ENCODE data around the gene ZBTB38. TPM values are rescaled to one million over a fixed set of nuclear protein-coding genes. Genes with fewer than 3 reads are reported as not detected.

Gene ZBTB38
- total RNA-seq, 5 donors from 2014 or later (not counting 1 experiment from before 2014, with no cell fraction given): 38.7 to 72.3 (median 58.2) TPM

DNA sequence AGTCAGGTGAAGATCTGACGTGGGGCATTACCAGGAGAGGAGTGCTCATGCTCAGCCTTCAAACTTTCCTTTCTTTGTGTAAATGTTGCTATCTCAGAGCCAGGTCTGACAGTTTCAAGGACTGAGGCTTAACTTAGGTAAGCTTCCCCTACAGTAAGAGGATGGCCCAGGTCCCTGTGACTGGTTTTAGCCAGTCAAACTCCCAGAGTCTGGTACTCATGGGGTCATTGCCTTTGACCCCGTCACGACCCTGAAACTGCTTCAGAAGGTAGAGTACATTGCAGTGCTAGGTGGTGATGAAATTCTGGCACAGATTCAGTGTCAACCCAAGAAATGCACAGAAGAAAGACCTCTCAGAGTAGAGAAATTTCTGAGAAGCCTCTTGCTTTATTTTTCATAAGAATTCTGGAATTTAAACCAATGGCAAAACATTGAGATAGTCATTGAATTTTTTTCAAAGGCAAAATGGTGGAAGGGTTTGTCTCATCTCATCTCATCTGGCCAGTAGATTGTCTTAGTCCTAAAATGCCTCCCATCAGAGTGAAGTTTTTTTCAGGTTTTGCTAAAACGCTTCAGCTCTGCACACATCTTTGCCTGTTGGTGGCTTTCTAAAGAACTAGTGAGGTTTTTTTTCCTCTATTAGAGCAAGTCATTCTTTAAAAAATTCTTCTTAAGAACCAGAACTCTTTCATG is 23.1 kb downstream of the ZBTB38 start:
- Histone ChIP-seq H3K27ac (ENCODE audit: low read length) (no peak overlapping the region), H3K9me3 (no peaks in the 10 kb centered on the region), H3K36me3 (ENCODE audit: control insufficient read depth in 2 of 2, extremely low read depth in 1 of 2, insufficient read depth in 1 of 2, low read length in 1 of 2) (no peaks in the 10 kb centered on the region), H3K4me3 (ENCODE audit: control insufficient read depth in 1 of 2, extremely low read depth in 1 of 2, low read length in 1 of 2) (no peak overlapping the region), H3K4me1 (ENCODE audit: control insufficient read depth in 1 of 2, extremely low read depth in 1 of 2, insufficient read depth in 2 of 2, low read length in 2 of 2) (no peaks in the 10 kb centered on the region), H3K27me3 (replicated peaks in 1 of 2; ENCODE audit: control insufficient read depth in 2 of 2, extremely low read depth in 1 of 2, insufficient read depth in 2 of 2, low read length in 1 of 2) (no peaks in the 10 kb centered on the region)
- ATAC-seq (replicated peaks in 1 of 4) (no peak), DNase-seq (no peak)
- Mint-ChIP-seq H3K4me1 (peaks cover 0 to 14% (median 14%) of the 10 kb centered on the region in 3 donors), H3K9me3 (peaks cover 0 to 3% (median 2%) of the 10 kb centered on the region in 3 donors), H3K27me3 (no peaks in the 10 kb centered on the region), H3K36me3 (peaks cover 4% of the 10 kb centered on the region), H3K27ac (peak overlapping the region in 1 of 2 donors; percentile 37), H3K4me3 (no peak overlapping the region)
- 90% methylated on average over 2 of the region's 4 CpGs for WGBS (ENCODE audit: insufficient coverage)
- ChIA-PET CTCF (no interaction called here), POLR2A (no interaction called here)

DNA sequence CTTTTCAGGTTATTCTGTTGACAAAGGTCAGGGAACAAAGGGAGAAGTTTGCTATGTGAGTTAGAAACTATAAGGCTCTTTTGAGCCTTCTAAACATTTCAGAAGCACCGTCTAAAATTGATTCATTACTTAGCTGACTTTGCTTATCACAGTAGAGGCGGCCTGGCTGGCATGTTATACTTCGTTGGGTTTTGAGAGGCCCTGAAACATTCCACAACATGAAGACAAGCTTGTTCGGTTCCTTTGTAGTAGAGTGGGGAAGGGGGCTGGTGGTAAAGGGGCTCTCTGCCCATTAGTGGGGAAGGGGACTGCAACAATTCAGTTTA is 23.6 kb downstream of the ZBTB38 start:
- ATAC-seq (replicated peaks in 1 of 4) (no peak), DNase-seq (no peak)
- Histone ChIP-seq H3K4me3 (ENCODE audit: control insufficient read depth in 1 of 2, extremely low read depth in 1 of 2, low read length in 1 of 2) (no peak overlapping the region), H3K27ac (ENCODE audit: low read length) (no peak overlapping the region), H3K4me1 (ENCODE audit: control insufficient read depth in 1 of 2, extremely low read depth in 1 of 2, insufficient read depth in 2 of 2, low read length in 2 of 2) (no peaks in the 10 kb centered on the region), H3K36me3 (ENCODE audit: control insufficient read depth in 2 of 2, extremely low read depth in 1 of 2, insufficient read depth in 1 of 2, low read length in 1 of 2) (no peaks in the 10 kb centered on the region), H3K27me3 (replicated peaks in 1 of 2; ENCODE audit: control insufficient read depth in 2 of 2, extremely low read depth in 1 of 2, insufficient read depth in 2 of 2, low read length in 1 of 2) (no peaks in the 10 kb centered on the region), H3K9me3 (no peaks in the 10 kb centered on the region)
- peaks cover 0 to 8% (median 5%) of the 10 kb centered on the region in 3 donors for H3K9me3 Mint-ChIP-seq
- H3K4me3 Mint-ChIP-seq: no peak overlapping the region
- H3K36me3 Mint-ChIP-seq: peaks cover 8% of the 10 kb centered on the region
- peaks cover 0 to 14% (median 14%) of the 10 kb centered on the region in 3 donors for H3K4me1 Mint-ChIP-seq
- CTCF ChIA-PET: no interaction called here
- H3K27ac Mint-ChIP-seq: peak overlapping the region in 1 of 2 donors; percentile 37
- POLR2A ChIA-PET: no interaction called here
- H3K27me3 Mint-ChIP-seq: no peaks in the 10 kb centered on the region
- WGBS (ENCODE audit: insufficient coverage): 94% methylated on average over 2 of the region's 4 CpGs

DNA sequence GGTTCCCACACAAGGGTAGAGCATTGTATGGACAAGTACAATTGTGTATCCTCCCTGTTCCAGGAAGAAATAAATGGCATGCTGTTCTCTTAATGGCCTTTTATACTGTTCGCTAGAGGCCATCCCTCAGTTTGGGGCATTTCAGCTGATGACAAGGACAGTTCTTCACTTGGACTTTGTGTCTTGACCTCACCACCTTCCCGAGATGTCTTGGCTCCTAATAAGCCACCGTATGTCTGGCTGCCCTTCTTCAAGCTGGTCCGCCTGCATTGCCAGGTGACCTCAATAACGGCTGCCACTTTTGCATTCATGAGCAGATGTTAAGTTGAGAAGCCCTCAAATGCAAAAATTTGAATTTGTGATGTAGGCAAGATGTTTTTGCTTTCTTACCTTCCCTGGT is 24.1 kb downstream of the ZBTB38 start:
- H3K9me3 Mint-ChIP-seq: peaks cover 0 to 13% (median 5%) of the 10 kb centered on the region in 3 donors
- Histone ChIP-seq H3K36me3 (ENCODE audit: control insufficient read depth in 2 of 2, extremely low read depth in 1 of 2, insufficient read depth in 1 of 2, low read length in 1 of 2) (no peaks in the 10 kb centered on the region), H3K4me1 (ENCODE audit: control insufficient read depth in 1 of 2, extremely low read depth in 1 of 2, insufficient read depth in 2 of 2, low read length in 2 of 2) (no peaks in the 10 kb centered on the region), H3K27ac (ENCODE audit: low read length) (no peak overlapping the region), H3K27me3 (replicated peaks in 1 of 2; ENCODE audit: control insufficient read depth in 2 of 2, extremely low read depth in 1 of 2, insufficient read depth in 2 of 2, low read length in 1 of 2) (no peaks in the 10 kb centered on the region), H3K4me3 (ENCODE audit: control insufficient read depth in 1 of 2, extremely low read depth in 1 of 2, low read length in 1 of 2) (no peak overlapping the region), H3K9me3 (no peaks in the 10 kb centered on the region)
- DNase-seq (no peak), ATAC-seq (replicated peaks in 1 of 4) (no peak)
- peaks cover 0 to 14% (median 14%) of the 10 kb centered on the region in 3 donors for H3K4me1 Mint-ChIP-seq
- CTCF ChIA-PET: interaction anchor here in 1 of 2 donors (0.5 kb wide), 1 partner anchor 50 kb away, joined by 3 read pairs; no protein-coding TSS in a partner anchor
- POLR2A ChIA-PET: no interaction called here
- peaks cover 13% of the 10 kb centered on the region for H3K36me3 Mint-ChIP-seq
- no peaks in the 10 kb centered on the region for H3K27me3 Mint-ChIP-seq
- no peak overlapping the region for H3K27ac Mint-ChIP-seq
- 100% methylated on average over 4 of the region's 5 CpGs for WGBS (ENCODE audit: insufficient coverage)
- no peak overlapping the region for H3K4me3 Mint-ChIP-seq

DNA sequence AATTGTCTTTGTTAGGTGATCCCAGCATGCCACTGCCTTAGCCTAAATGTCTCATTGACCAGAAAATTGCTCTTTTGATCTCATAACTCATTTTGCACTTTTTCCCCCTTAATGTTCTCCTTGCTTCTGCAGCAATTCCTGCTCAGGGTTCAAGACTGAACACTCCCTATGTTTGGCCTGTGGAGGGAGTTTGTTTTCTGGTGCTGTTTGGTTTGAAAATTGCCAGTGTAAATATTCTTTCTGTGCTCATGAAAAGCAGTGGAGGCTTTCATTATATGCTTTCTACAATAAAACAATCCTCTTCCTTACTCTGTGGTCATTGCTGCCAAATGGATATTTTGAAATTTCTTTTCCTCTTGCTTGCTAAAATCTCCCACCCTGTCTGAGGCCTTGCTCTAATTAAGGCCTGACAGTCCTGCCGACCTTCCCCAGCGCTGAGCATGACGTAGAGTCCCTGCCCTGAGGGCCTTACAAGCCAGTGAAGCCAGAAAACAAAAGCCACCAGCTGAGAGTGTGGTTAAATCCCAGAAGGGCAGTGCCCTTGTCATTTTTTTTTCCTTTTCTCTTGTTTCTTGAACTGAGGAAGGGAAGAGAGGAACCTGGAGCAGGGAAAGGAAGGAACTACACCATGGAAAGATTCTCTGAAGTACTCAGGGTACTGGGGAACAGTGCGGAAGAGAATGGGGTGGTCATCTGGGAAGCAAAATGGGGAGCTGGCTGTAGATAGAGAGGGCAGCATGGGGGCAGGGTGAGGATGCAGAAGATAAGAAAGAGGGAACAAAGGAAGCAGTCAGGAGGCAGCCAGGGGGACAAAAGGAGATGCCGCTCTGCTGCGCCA is 24.8 kb downstream of the ZBTB38 start:
- Mint-ChIP-seq H3K4me1 (peaks cover 0 to 14% (median 13%) of the 10 kb centered on the region in 3 donors), H3K9me3 (peaks cover 0 to 13% (median 5%) of the 10 kb centered on the region in 3 donors), H3K4me3 (no peak overlapping the region), H3K36me3 (peaks cover 13% of the 10 kb centered on the region), H3K27me3 (no peaks in the 10 kb centered on the region), H3K27ac (no peak overlapping the region)
- 96% methylated on average over 6 of the region's 6 CpGs for WGBS (ENCODE audit: insufficient coverage)
- Histone ChIP-seq H3K27me3 (replicated peaks in 1 of 2; ENCODE audit: control insufficient read depth in 2 of 2, extremely low read depth in 1 of 2, insufficient read depth in 2 of 2, low read length in 1 of 2) (no peaks in the 10 kb centered on the region), H3K4me3 (ENCODE audit: control insufficient read depth in 1 of 2, extremely low read depth in 1 of 2, low read length in 1 of 2) (no peak overlapping the region), H3K9me3 (no peaks in the 10 kb centered on the region), H3K4me1 (ENCODE audit: control insufficient read depth in 1 of 2, extremely low read depth in 1 of 2, insufficient read depth in 2 of 2, low read length in 2 of 2) (no peaks in the 10 kb centered on the region), H3K27ac (ENCODE audit: low read length) (no peak overlapping the region), H3K36me3 (ENCODE audit: control insufficient read depth in 2 of 2, extremely low read depth in 1 of 2, insufficient read depth in 1 of 2, low read length in 1 of 2) (no peaks in the 10 kb centered on the region)
- CTCF ChIA-PET: interaction anchor here in 1 of 2 donors (0.5 kb wide), 1 partner anchor 49 kb away, joined by 3 read pairs; no protein-coding TSS in a partner anchor
- ATAC-seq (replicated peaks in 1 of 4) (no peak), DNase-seq (no peak)
- POLR2A ChIA-PET: no interaction called here

DNA sequence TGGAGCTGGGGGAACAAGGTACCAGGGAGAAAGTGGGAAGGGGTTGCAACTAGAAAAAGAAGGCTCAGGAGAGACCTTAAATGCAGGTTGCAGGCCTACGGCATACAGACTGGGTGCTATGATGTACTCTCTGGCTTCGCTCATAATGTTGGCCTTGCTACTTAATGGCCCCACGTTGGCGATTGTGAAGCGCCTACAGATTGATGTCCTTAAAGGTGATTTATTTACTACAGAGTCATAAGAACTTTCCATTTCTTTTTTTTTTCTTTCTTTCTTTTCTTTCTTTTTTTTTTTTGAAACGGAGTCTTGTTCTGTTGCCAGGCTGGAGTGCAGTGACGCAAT is 25.4 kb downstream of the ZBTB38 start:
- ATAC-seq (replicated peaks in 1 of 4) (no peak), DNase-seq (no peak)
- Histone ChIP-seq H3K36me3 (ENCODE audit: control insufficient read depth in 2 of 2, extremely low read depth in 1 of 2, insufficient read depth in 1 of 2, low read length in 1 of 2) (no peaks in the 10 kb centered on the region), H3K4me1 (ENCODE audit: control insufficient read depth in 1 of 2, extremely low read depth in 1 of 2, insufficient read depth in 2 of 2, low read length in 2 of 2) (no peaks in the 10 kb centered on the region), H3K9me3 (no peaks in the 10 kb centered on the region), H3K4me3 (ENCODE audit: control insufficient read depth in 1 of 2, extremely low read depth in 1 of 2, low read length in 1 of 2) (no peak overlapping the region), H3K27me3 (replicated peaks in 1 of 2; ENCODE audit: control insufficient read depth in 2 of 2, extremely low read depth in 1 of 2, insufficient read depth in 2 of 2, low read length in 1 of 2) (no peaks in the 10 kb centered on the region), H3K27ac (ENCODE audit: low read length) (no peak overlapping the region)
- CTCF ChIA-PET: no interaction called here
- POLR2A ChIA-PET: interaction anchor here in 1 of 2 donors (0.7 kb wide), 1 partner anchor 36 kb away, joined by 5 read pairs; no protein-coding TSS in a partner anchor
- Mint-ChIP-seq H3K27me3 (no peaks in the 10 kb centered on the region), H3K36me3 (peaks cover 13% of the 10 kb centered on the region), H3K9me3 (peaks cover 0 to 13% (median 5%) of the 10 kb centered on the region in 3 donors), H3K4me3 (no peak overlapping the region), H3K27ac (no peak overlapping the region), H3K4me1 (peaks cover 0 to 11% (median 10%) of the 10 kb centered on the region in 3 donors)
- WGBS (ENCODE audit: insufficient coverage): no CpG with 5 or more reads among the region's 7 CpGs

DNA sequence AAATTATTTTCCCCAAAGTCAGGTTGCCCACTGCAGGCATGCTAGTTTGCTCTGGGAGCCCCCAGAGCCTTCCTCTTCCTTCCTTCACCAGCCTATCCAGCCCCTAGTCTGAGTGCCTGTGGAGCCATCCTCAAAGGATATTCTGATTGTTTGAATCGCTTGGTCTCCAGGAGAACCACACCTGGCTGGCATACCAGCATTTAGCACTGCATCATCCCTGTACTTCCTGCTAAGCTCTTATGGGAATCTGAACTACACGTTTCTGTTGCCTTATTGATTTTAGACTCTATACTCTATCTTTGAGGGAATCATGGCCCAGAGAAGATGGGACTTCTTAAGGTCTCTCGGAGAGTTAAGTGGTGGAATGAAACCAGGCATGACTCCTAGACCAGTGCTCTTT is 26.3 kb downstream of the ZBTB38 start:
- Mint-ChIP-seq H3K4me3 (no peak overlapping the region), H3K27ac (no peak overlapping the region), H3K36me3 (peaks cover 13% of the 10 kb centered on the region), H3K9me3 (peaks cover 0 to 13% (median 5%) of the 10 kb centered on the region in 3 donors), H3K27me3 (no peaks in the 10 kb centered on the region), H3K4me1 (peaks cover 8 to 10% (median 9%) of the 10 kb centered on the region in 3 donors)
- H3K27me3 ChIP-seq (replicated peaks in 1 of 2; ENCODE audit: control insufficient read depth in 2 of 2, extremely low read depth in 1 of 2, insufficient read depth in 2 of 2, low read length in 1 of 2): no peaks in the 10 kb centered on the region
- ChIA-PET CTCF (no interaction called here), POLR2A (interaction anchor here in 1 of 2 donors (0.7 kb wide), 1 partner anchor 35 kb away, joined by 5 read pairs; no protein-coding TSS in a partner anchor)
- H3K4me3 ChIP-seq (ENCODE audit: control insufficient read depth in 1 of 2, extremely low read depth in 1 of 2, low read length in 1 of 2): no peak overlapping the region
- WGBS (ENCODE audit: insufficient coverage): 100% methylated on average over 1 of the region's 3 CpGs
- H3K4me1 ChIP-seq (ENCODE audit: control insufficient read depth in 1 of 2, extremely low read depth in 1 of 2, insufficient read depth in 2 of 2, low read length in 2 of 2): peaks cover 0 to 3% of the 10 kb centered on the region in 2 experiments
- H3K27ac ChIP-seq (ENCODE audit: low read length): no peak overlapping the region
- ATAC-seq (replicated peaks in 1 of 4) (no peak), DNase-seq (no peak)
- no peaks in the 10 kb centered on the region for H3K36me3 ChIP-seq (ENCODE audit: control insufficient read depth in 2 of 2, extremely low read depth in 1 of 2, insufficient read depth in 1 of 2, low read length in 1 of 2)
- no peaks in the 10 kb centered on the region for H3K9me3 ChIP-seq
